KMS-11 (cell line): Measurements from ENCODE around the gene PAF1.

Source experiments
- H2AFZ ChIP-seq: fragments of 200-600 bp; sonication (generic); 2 replicates; pipeline ENCODE4 v1.6.1; 2016; ENCODE audit warnings: antibody characterized with exemption, mixed run types, low read depth
- H3K27ac ChIP-seq: fragments of 200-600 bp; sonication (generic); 2 replicates; pipeline ENCODE4 v1.6.1; 2016; ENCODE audit warnings: mild to moderate bottlenecking, mixed run types
- H3K27me3 ChIP-seq: fragments of 200-600 bp; sonication (generic); 2 replicates; pipeline ENCODE4 v1.6.1; 2017; ENCODE audit warnings: mild to moderate bottlenecking, low read depth, mixed run types, moderate library complexity; ENCODE audit not compliant: insufficient read depth
- H3K36me3 ChIP-seq: fragments of 200-600 bp; sonication (generic); 2 replicates; pipeline ENCODE4 v1.6.1; 2017; ENCODE audit warnings: mild to moderate bottlenecking, mixed run types; ENCODE audit not compliant: insufficient read depth
- H3K4me1 ChIP-seq: fragments of 200-600 bp; sonication (generic); 2 replicates; pipeline ENCODE4 v1.6.1; 2016; ENCODE audit warnings: mild to moderate bottlenecking, low read depth, mixed run types; ENCODE audit not compliant: poor library complexity, severe bottlenecking
- H3K4me2 ChIP-seq: fragments of 200-600 bp; sonication (generic); 2 replicates; pipeline ENCODE4 v1.7.0; 2016; ENCODE audit warnings: mild to moderate bottlenecking, mixed run types
- H3K4me3 ChIP-seq: fragments of 200-600 bp; sonication (generic); IDR thresholded peaks from 2 replicates; pipeline ENCODE4 v1.6.1; 2017; ENCODE audit warnings: low read depth, low read length, mixed read lengths; ENCODE audit not compliant: insufficient read depth
- H3K79me2 ChIP-seq: fragments of 200-600 bp; sonication (generic); 2 replicates; pipeline ENCODE4 v1.6.1; 2016; ENCODE audit warnings: low read depth, mixed run types; ENCODE audit not compliant: insufficient read depth
- H3K9ac ChIP-seq: fragments of 200-600 bp; sonication (generic); 2 replicates; pipeline ENCODE4 v1.6.1; 2016; ENCODE audit warnings: mild to moderate bottlenecking, mixed run types
- H4K20me1 ChIP-seq: fragments of 200-600 bp; sonication (generic); 2 replicates; pipeline ENCODE4 v1.6.1; 2016; ENCODE audit warnings: mild to moderate bottlenecking, mixed run types; ENCODE audit not compliant: insufficient read depth
- CTCF ChIP-seq: fragments of 200-600 bp; sonication (generic); conservative IDR thresholded peaks from 2 replicates; pipeline ENCODE4 v1.6.1; 2017; ENCODE audit warnings: low read depth, mild to moderate bottlenecking, antibody characterized with exemption, low read length, moderate library complexity, mixed read lengths

The PAF1 gene

GRCh38 chr19:39403331-39404312 lies 12.7 kb upstream of the PAF1 start:
- Histone ChIP-seq H3K27ac (peak overlapping the region; percentile 95), H4K20me1 (no peaks in the 10 kb centered on the region), H3K36me3 (no peaks in the 10 kb centered on the region), H3K4me2 (peak overlapping the region; percentile 98), H3K9ac (peak overlapping the region; percentile 91), H3K27me3 (no peaks in the 10 kb centered on the region), H3K79me2 (peaks cover 17% of the 10 kb centered on the region), H2AFZ (peak overlapping the region; percentile 65; the same call in 1 of the 2 replicates), H3K4me1 (peaks cover 66% of the 10 kb centered on the region), H3K4me3 (no peak overlapping the region)
- no peak for TF ChIP-seq CTCF

DNA sequence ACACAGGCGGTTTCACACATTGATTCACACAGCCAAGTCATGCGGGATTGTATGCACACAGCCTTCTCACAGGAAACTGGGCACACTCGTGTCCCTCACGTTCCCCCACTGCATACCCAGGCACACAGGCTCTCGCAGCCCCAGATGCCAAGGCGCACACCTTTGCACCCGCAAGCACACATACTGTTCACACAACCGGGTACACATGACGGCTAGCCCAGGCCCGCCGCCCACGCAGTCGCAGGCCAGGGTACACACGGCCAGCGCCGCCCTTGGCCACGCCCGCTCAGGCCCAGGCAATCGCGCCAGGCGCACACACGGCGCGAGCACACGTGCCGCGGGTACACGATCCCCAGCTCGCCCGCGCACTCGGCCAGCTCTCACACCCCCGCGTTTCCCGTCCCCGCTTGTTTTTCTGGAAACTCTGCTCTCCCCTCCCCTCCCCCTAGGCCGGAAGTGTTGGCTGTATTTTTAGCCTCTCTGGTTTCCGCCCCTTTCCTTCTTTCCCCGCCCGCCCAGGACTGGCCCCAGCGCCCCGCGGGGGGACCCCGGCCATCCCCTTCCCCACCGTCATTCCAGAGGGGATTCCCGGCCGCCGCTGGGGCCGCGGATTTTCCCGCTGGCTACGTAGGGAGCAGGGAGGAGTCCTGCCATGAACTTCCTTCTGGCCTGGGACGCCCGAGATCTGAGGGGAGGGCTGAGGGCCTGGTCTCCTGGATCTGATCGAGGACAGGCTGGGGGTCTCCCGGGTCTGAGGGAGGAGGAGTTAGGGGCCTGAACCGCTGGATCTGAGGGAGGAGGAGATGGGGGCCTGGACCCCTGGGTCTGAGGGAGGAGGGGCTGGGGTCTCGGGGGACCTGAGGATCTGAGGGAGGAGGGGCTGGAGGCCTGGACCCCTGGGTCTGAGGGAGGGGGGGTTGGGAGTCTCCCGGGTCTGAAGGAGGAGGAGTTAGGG lies 11.7 kb upstream of the PAF1 start:
- H2AFZ ChIP-seq = peak overlapping the region; percentile 65
- no peaks in the 10 kb centered on the region for H4K20me1 ChIP-seq

DNA sequence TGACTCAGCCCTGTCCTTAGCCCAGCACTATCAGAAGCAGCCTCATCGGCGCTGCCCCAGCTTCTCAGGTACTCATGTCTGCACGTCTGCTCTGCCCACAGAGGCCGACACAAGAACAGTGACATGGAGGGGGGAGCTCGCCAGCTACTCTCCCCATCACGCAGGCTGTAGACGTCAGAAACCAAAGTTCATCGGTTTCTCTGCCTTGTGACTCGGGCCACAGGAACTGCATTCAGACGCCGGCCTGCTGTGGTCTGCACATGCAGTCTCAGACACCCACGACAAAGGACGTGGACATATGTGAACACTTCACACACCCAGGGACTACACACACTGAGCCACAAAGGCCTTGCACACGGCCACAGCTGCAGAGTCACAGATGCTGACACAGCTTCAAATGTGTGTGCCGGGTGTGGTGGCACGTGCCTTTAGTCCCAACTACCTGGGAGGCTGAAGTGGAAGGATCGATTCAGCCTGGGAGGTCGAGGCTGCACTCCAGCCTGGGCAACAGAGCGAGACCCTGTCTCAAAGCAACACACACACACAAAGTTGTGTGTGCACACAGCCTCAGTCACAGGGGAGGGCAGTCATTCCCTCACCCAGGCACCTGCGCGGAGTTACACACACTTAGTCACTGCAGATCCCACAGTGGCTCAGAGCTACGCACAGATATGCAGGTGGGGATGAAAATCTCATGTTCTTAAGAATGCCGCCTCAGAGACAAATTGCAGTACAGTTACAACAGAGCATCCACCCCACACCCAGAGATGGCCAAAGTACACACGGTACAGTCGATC lies 10.8 kb upstream of the PAF1 start:
- no peak for TF ChIP-seq CTCF
- H3K4me2 ChIP-seq = peak overlapping the region; percentile 98
- H3K4me1 ChIP-seq = peaks cover 84% of the 10 kb centered on the region
- no peaks in the 10 kb centered on the region for H4K20me1 ChIP-seq
- no peaks in the 10 kb centered on the region for H3K27me3 ChIP-seq
- H3K9ac ChIP-seq = peak overlapping the region; percentile 91; the same call in 1 of the 2 replicates
- H3K4me3 ChIP-seq = no peak overlapping the region
- peak overlapping the region; percentile 65 for H2AFZ ChIP-seq
- H3K79me2 ChIP-seq = no peaks in the 10 kb centered on the region
- peak overlapping the region; percentile 95 for H3K27ac ChIP-seq
- H3K36me3 ChIP-seq = no peaks in the 10 kb centered on the region

More for the DNA sequence above, 11.7 kb upstream of the PAF1 start:
- no peak for TF ChIP-seq CTCF
- H3K4me3 ChIP-seq = no peak overlapping the region
- peak overlapping the region; percentile 91 for H3K9ac ChIP-seq
- peaks cover 75% of the 10 kb centered on the region for H3K4me1 ChIP-seq
- H3K36me3 ChIP-seq = no peaks in the 10 kb centered on the region
- no peaks in the 10 kb centered on the region for H3K27me3 ChIP-seq
- peak overlapping the region; percentile 98 for H3K4me2 ChIP-seq
- H3K27ac ChIP-seq = peak overlapping the region; percentile 95
- peaks cover 7% of the 10 kb centered on the region; the same call in 1 of the 2 replicates for H3K79me2 ChIP-seq
